ENCODE measurements around the gene SULT1A1. TPM values are rescaled to one million over a fixed set of nuclear protein-coding genes. Genes with fewer than 3 reads are reported as not detected.

Gene SULT1A1
- total RNA-seq, 2 experiments from 2014 or later: 13.8 to 14.4 TPM

GRCh38 chr16:28574925-28575324 lies 34.9 kb downstream of the SULT1A1 start:
- no peaks in the 10 kb centered on the region for H3K27me3 ChIP-seq (ENCODE audit: control insufficient read depth in 1 of 2, insufficient read depth in 2 of 2, low read length in 2 of 2)
- no peak for TF ChIP-seq CTCF (IDR thresholded peaks at IDR 0.05)
- DNase-seq: no peak
- H3K4me3 Mint-ChIP-seq: no peak overlapping the region
- CTCF ChIA-PET: interaction anchor here (0.5 kb wide), 1 partner anchor 345 kb away, joined by 3 read pairs; no protein-coding TSS in a partner anchor
- no peaks in the 10 kb centered on the region for H3K9me3 Mint-ChIP-seq
- peaks cover 37% of the 10 kb centered on the region for H3K36me3 Mint-ChIP-seq (ENCODE audit: low read depth)
- H3K4me1 ChIP-seq (ENCODE audit: insufficient read depth, low read length): peaks cover 6% of the 10 kb centered on the region
- intact Hi-C loops (cut with DNase I, micrococcal nuclease): loop anchor here in 1 of 2 experiments (10.0 kb wide), 1 partner anchor 60 kb away; the partner anchor contains the start of gene NPIPB8
- H3K9me3 ChIP-seq (ENCODE audit: control insufficient read depth in 1 of 2, insufficient read depth in 1 of 2, low read length in 2 of 2): no peaks in the 10 kb centered on the region
- H3K4me3 ChIP-seq (ENCODE audit: low read length): no peak overlapping the region
- POLR2A ChIA-PET: interaction anchor here (1.3 kb wide), 1 partner anchor 82 kb away, joined by 3 read pairs; no protein-coding TSS in a partner anchor
- peak overlapping the region; percentile 15 for H3K27ac Mint-ChIP-seq
- peaks cover 44% of the 10 kb centered on the region for H3K4me1 Mint-ChIP-seq (ENCODE audit: low read depth)
- no peak overlapping the region for H3K27ac ChIP-seq (ENCODE audit: low read depth in 1 of 2, low read length in 2 of 2)
- peaks cover 11% of the 10 kb centered on the region for H3K36me3 ChIP-seq (ENCODE audit: insufficient read depth, low read length)
- H3K27me3 Mint-ChIP-seq: no peaks in the 10 kb centered on the region
- ATAC-seq (ENCODE audit: poor library complexity): no peak

- DNase-seq (no peak), ATAC-seq (ENCODE audit: poor library complexity) (no peak)
- H3K36me3 Mint-ChIP-seq (ENCODE audit: low read depth): peaks cover 37% of the 10 kb centered on the region
- H3K4me1 ChIP-seq (ENCODE audit: insufficient read depth, low read length): peaks cover 10% of the 10 kb centered on the region
- no peaks in the 10 kb centered on the region for H3K9me3 ChIP-seq (ENCODE audit: control insufficient read depth in 1 of 2, insufficient read depth in 1 of 2, low read length in 2 of 2)
- TF ChIP-seq CTCF (IDR thresholded peaks at IDR 0.05): no peak
- no peak overlapping the region for H3K4me3 Mint-ChIP-seq
- H3K9me3 Mint-ChIP-seq: no peaks in the 10 kb centered on the region
- intact Hi-C loops (cut with DNase I, micrococcal nuclease): loop anchor here in 1 of 2 experiments (10.0 kb wide), 1 partner anchor 61 kb away; the partner anchor contains the start of gene NPIPB8
- CTCF ChIA-PET: no interaction called here
- H3K27me3 ChIP-seq (ENCODE audit: control insufficient read depth in 1 of 2, insufficient read depth in 2 of 2, low read length in 2 of 2): no peaks in the 10 kb centered on the region
- no peak overlapping the region for H3K4me3 ChIP-seq (ENCODE audit: low read length)
- H3K4me1 Mint-ChIP-seq (ENCODE audit: low read depth): peaks cover 51% of the 10 kb centered on the region
- H3K27ac ChIP-seq (ENCODE audit: low read depth in 1 of 2, low read length in 2 of 2): no peak overlapping the region
- H3K27ac Mint-ChIP-seq: peak overlapping the region; percentile 34
- peaks cover 11% of the 10 kb centered on the region for H3K36me3 ChIP-seq (ENCODE audit: insufficient read depth, low read length)
- H3K27me3 Mint-ChIP-seq: no peaks in the 10 kb centered on the region
- POLR2A ChIA-PET: no interaction called here
Measured at GRCh38 chr16:28573738-28574718, 35.8 kb downstream of the SULT1A1 start.

- POLR2A ChIA-PET: interaction anchor here (1.7 kb wide), 1 partner anchor 38 kb away, joined by 4 read pairs; no protein-coding TSS in a partner anchor
- Mint-ChIP-seq H3K4me3 (no peak overlapping the region), H3K27me3 (no peaks in the 10 kb centered on the region), H3K27ac (peak overlapping the region; percentile 42), H3K9me3 (no peaks in the 10 kb centered on the region), H3K36me3 (ENCODE audit: low read depth) (peaks cover 36% of the 10 kb centered on the region), H3K4me1 (ENCODE audit: low read depth) (peaks cover 48% of the 10 kb centered on the region)
- no peak overlapping the region for H3K27ac ChIP-seq (ENCODE audit: low read depth in 1 of 2, low read length in 2 of 2)
- TF ChIP-seq CTCF (IDR thresholded peaks at IDR 0.05): no peak
- H3K36me3 ChIP-seq (ENCODE audit: insufficient read depth, low read length): peaks cover 9% of the 10 kb centered on the region
- no peak overlapping the region for H3K4me3 ChIP-seq (ENCODE audit: low read length)
- intact Hi-C loops (cut with DNase I, micrococcal nuclease): loop anchor here in 1 of 2 experiments (10.0 kb wide), 1 partner anchor 62 kb away; the partner anchor contains the start of gene NPIPB8
- H3K27me3 ChIP-seq (ENCODE audit: control insufficient read depth in 1 of 2, insufficient read depth in 2 of 2, low read length in 2 of 2): no peaks in the 10 kb centered on the region
- H3K4me1 ChIP-seq (ENCODE audit: insufficient read depth, low read length): peaks cover 10% of the 10 kb centered on the region
- no peak for ATAC-seq (ENCODE audit: poor library complexity)
- H3K9me3 ChIP-seq (ENCODE audit: control insufficient read depth in 1 of 2, insufficient read depth in 1 of 2, low read length in 2 of 2): no peaks in the 10 kb centered on the region
- CTCF ChIA-PET: no interaction called here
- no peak for DNase-seq
Measured at GRCh38 chr16:28572696-28573510, 36.9 kb downstream of the SULT1A1 start.
